ENCODE data around the gene MEIS2. TPM values are rescaled to one million over a fixed set of nuclear protein-coding genes. Genes with fewer than 3 reads are reported as not detected.

MEIS2 gene
- total and polyA plus RNA-seq, 2 donors (not counting 3 experiments of a cell fraction or from before 2014, with no cell fraction given) = 22.5 to 26.2 TPM

- BruUV-seq (replicated peaks) = no TSS peak
- ChIA-PET CTCF (interaction anchor here (1.3 to 1.5 kb wide), 2 partner anchors 11 to 13 kb away, joined by 3 to 4 read pairs; no protein-coding TSS in a partner anchor), POLR2A (no interaction called here)
- Histone ChIP-seq H2AFZ (ENCODE audit: low read depth, low read length) (no peak overlapping the region), H3K9me1 (replicated peaks; ENCODE audit: control insufficient read depth, extremely low read depth, insufficient read depth, low read length) (no peaks in the 10 kb centered on the region), H3K4me3 (replicated peaks in 1 of 3; ENCODE audit: insufficient read depth in 1 of 3, low read depth in 1 of 3, low read length in 3 of 3) (no peak overlapping the region), H3K27me3 (ENCODE audit: control insufficient read depth in 2 of 2, insufficient read depth in 2 of 2, low read length in 2 of 2) (no peaks in the 10 kb centered on the region), H3K9me3 (replicated peaks; ENCODE audit: control insufficient read depth, insufficient read depth, low read length) (no peaks in the 10 kb centered on the region), H3K27ac (ENCODE audit: insufficient read depth, low read depth, low read length) (no peak overlapping the region), H3K9ac (replicated peaks; ENCODE audit: extremely low read depth, insufficient read depth, low read length) (no peak overlapping the region), H3K79me2 (ENCODE audit: control insufficient read depth, insufficient read depth, low read length) (no peaks in the 10 kb centered on the region), H3K4me2 (ENCODE audit: insufficient read depth, low read length) (no peak overlapping the region), H3K4me1 (ENCODE audit: control insufficient read depth, extremely low read depth, insufficient read depth, low read length) (no peaks in the 10 kb centered on the region), H4K20me1 (replicated peaks; ENCODE audit: control insufficient read depth, extremely low read depth, insufficient read depth, low read length) (no peaks in the 10 kb centered on the region), H3K36me3 (ENCODE audit: control insufficient read depth in 2 of 2, extremely low read depth in 1 of 2, insufficient read depth in 2 of 2, low read length in 2 of 2) (no peaks in the 10 kb centered on the region)
- FAIRE-seq (no peak), DNase-seq (ENCODE audit: low read depth, low spot score) (no peak)
- dilution Hi-C loops (cut with MboI; ENCODE audit: extremely low pct_ligation_motif_present, low sequenced_read_pairs) = no loop called here
- intact Hi-C loops (cut with micrococcal nuclease) = no loop called here
- TF ChIP-seq POLR2AphosphoS5 (IDR thresholded peaks at IDR 0.05; ENCODE audit: insufficient read depth, low read depth, low read length) = no peak
- no peak for TF ChIP-seq EZH2 (IDR thresholded peaks at IDR 0.05; ENCODE audit: borderline replicate concordance, low read depth, low read length, severe bottlenecking)
- TF ChIP-seq CTCF (IDR thresholded peaks at IDR 0.05; ENCODE audit: extremely low read depth in 1 of 2, insufficient read depth in 1 of 2, low read depth in 1 of 2, low read length in 2 of 2) = no peak
- no peak for TF ChIP-seq MAX (IDR thresholded peaks at IDR 0.05; ENCODE audit: insufficient read depth, insufficient read length)
- no peak for TF ChIP-seq POLR2A (IDR thresholded peaks at IDR 0.05; ENCODE audit: low read depth, low read length)
- no peak for TF ChIP-seq MYC (IDR thresholded peaks at IDR 0.05; ENCODE audit: low read depth, low read length)
- no peak for TF ChIP-seq GATA2 (IDR thresholded peaks at IDR 0.05; ENCODE audit: insufficient read depth, insufficient read length, low read depth, low read length)
- no peak for TF ChIP-seq JUN (IDR thresholded peaks at IDR 0.05; ENCODE audit: borderline replicate concordance, insufficient read depth, insufficient read length, low read depth)
- no peak for TF ChIP-seq FOS (IDR thresholded peaks at IDR 0.05; ENCODE audit: borderline replicate concordance, insufficient read depth, low read length)
Observed at GRCh38 chr15:36901012-36901411, 199.3 kb downstream of the MEIS2 start.
